Osteoblast (primary cell): Measurements from ENCODE around the gene SMS. TPM values are rescaled to one million over a fixed set of nuclear protein-coding genes. Genes with fewer than 3 reads are reported as not detected.
A peak's percentile ranks its signal among the peaks of the same experiment; 100 is the strongest.

Experiments used
- DNase-seq: peaks from one replicate; pipeline ENCODE4 v3.0.0; 2011; ENCODE audit warnings: low spot score, mixed read lengths; ENCODE audit not compliant: insufficient read length; ENCODE audit errors: missing footprints
- H2AFZ ChIP-seq: 2 replicates; pipeline ENCODE4 v1.6.0; 2011; ENCODE audit warnings: mild to moderate bottlenecking, low read length
- H3K27ac ChIP-seq: 2 replicates; pipeline ENCODE4 v1.5.1; 2011; ENCODE audit warnings: mild to moderate bottlenecking, low read depth, low read length, moderate library complexity
- H3K27me3 ChIP-seq: 2 replicates; pipeline ENCODE4 v1.6.0; 2012; ENCODE audit warnings: mild to moderate bottlenecking, control low read depth, inconsistent platforms, low read length, moderate library complexity; ENCODE audit not compliant: insufficient read depth
- H3K36me3 ChIP-seq: 2 replicates; pipeline ENCODE4 v1.5.1; 2011; ENCODE audit warnings: mild to moderate bottlenecking, low read length, control low read depth, moderate library complexity; ENCODE audit not compliant: insufficient read depth
- H3K4me1 ChIP-seq: 2 replicates; pipeline ENCODE4 v1.5.1; 2011; ENCODE audit warnings: mild to moderate bottlenecking, low read length, control low read depth, moderate library complexity; ENCODE audit not compliant: insufficient read depth
- H3K4me2 ChIP-seq: 2 replicates; pipeline ENCODE4 v1.6.0; 2011; ENCODE audit warnings: mild to moderate bottlenecking, low read length; ENCODE audit not compliant: insufficient read depth
- H3K4me3 ChIP-seq: fragments of 200-600 bp; sonication (generic); 3 replicates; pipeline ENCODE4 v1.5.1; 2012; ENCODE audit warnings: mild to moderate bottlenecking, low read length, inconsistent platforms; ENCODE audit not compliant: insufficient read depth
- H3K79me2 ChIP-seq: 2 replicates; pipeline ENCODE4 v1.6.0; 2012; ENCODE audit warnings: mild to moderate bottlenecking, low read length, control low read depth, inconsistent platforms; ENCODE audit not compliant: insufficient read depth
- H3K9me3 ChIP-seq: 2 replicates; pipeline ENCODE4 v1.5.1; 2011; ENCODE audit warnings: low read depth, low read length, control low read depth
- H4K20me1 ChIP-seq: 2 replicates; pipeline ENCODE4 v1.6.0; 2012; ENCODE audit warnings: mild to moderate bottlenecking, low read length, control low read depth; ENCODE audit not compliant: insufficient read depth
- total RNA-seq: library from RNA; depleted of rRNA; stranded (reverse); fragments of >200 nt; gene quantifications from 2 replicates; pipeline ENCODE4 v1.2.3, GENCODE V29; 2012
- TF ChIP-seq, protein P1 (sequence below): IDR thresholded peaks from 2 replicates; pipeline ENCODE4 v1.5.1; 2011; ENCODE audit warnings: mild to moderate bottlenecking, low read depth, low read length, moderate library complexity; ENCODE audit errors: extremely low read depth

SMS gene
- total RNA-seq, 1 donor: 76.0 TPM

DNA sequence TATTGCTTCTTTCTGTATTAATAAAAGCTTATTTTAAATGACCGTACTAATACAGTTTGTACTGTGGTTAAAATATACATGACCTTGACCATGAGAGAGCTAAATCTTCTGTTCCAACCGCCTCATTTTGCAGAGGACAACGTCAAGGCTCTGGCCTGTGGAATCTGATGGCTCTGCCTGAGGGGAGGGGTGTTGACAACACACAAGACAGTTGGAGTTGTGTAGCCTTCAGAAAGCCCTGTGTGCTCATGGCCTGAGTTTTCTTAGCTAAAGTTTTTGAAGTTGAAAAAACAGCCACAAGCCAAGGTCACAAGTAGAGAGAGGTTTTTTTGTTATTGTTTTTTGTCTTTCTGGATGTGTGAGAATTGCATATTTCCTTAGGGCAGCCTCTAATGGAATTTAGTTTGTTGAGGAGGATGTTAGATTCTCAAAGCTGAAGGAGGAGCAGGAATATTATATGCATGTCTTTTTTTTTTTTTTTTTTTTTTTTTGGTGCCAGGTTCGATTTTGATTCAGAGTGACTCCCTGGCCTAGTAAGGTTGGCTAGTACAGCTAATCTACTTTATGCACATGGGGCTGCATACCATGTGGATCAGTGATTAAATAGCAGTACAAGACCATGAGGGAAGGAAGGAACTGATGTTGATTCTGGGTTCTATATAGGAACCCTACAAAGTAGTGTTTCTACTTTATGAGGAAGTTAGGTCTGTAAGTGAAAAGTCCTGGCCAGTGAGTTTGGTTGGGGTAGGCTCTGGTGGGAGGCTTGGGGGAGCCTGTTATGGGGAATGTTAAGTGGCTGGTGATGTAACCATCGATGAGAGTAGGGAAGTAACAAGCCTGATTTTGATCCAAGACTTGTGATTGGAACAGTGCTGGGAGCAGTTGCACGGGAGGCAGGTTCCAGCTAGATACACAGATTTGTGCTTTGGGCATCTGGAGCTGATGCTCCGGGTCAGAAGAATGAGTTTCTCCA lies 20.3 kb downstream of the SMS start:
- Histone ChIP-seq H3K27ac (no peak overlapping the region), H3K9me3 (no peaks in the 10 kb centered on the region), H3K27me3 (no peaks in the 10 kb centered on the region), H3K4me1 (peaks cover 22% of the 10 kb centered on the region), H2AFZ (no peak overlapping the region), H4K20me1 (peaks cover 11% of the 10 kb centered on the region), H3K4me2 (no peak overlapping the region), H3K36me3 (no peaks in the 10 kb centered on the region), H3K4me3 (no peak overlapping the region), H3K79me2 (peaks cover 94% of the 10 kb centered on the region)
- DNase-seq: no peak
- TF ChIP-seq, protein P1, sequence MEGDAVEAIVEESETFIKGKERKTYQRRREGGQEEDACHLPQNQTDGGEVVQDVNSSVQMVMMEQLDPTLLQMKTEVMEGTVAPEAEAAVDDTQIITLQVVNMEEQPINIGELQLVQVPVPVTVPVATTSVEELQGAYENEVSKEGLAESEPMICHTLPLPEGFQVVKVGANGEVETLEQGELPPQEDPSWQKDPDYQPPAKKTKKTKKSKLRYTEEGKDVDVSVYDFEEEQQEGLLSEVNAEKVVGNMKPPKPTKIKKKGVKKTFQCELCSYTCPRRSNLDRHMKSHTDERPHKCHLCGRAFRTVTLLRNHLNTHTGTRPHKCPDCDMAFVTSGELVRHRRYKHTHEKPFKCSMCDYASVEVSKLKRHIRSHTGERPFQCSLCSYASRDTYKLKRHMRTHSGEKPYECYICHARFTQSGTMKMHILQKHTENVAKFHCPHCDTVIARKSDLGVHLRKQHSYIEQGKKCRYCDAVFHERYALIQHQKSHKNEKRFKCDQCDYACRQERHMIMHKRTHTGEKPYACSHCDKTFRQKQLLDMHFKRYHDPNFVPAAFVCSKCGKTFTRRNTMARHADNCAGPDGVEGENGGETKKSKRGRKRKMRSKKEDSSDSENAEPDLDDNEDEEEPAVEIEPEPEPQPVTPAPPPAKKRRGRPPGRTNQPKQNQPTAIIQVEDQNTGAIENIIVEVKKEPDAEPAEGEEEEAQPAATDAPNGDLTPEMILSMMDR: no peak

DNA sequence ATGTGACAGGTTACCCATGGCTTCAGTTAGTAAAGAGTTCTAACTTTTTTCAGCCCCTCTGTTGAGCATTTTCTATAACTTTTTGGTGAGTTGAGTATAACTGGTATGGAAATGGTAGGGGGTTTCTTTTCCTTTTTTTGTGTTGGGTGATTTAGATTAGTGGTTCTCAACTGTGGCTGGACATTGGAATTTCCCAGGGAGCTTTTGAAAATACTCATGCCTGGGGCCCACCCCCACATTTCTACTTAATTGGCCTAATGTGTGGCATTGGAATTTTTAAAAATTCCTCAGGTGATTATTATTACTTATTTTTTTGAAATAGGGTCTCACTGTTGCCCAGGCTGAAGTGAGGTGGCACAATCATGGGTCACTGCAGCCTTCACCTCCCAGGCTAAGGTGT lies 21.9 kb downstream of the SMS start:
- H3K4me1 ChIP-seq: peaks cover 22% of the 10 kb centered on the region
- no peak overlapping the region for H3K4me2 ChIP-seq
- H3K9me3 ChIP-seq: no peaks in the 10 kb centered on the region
- no peak for DNase-seq
- TF ChIP-seq, protein P1: no peak
- no peaks in the 10 kb centered on the region for H3K27me3 ChIP-seq
- H3K27ac ChIP-seq: no peak overlapping the region
- peaks cover 1% of the 10 kb centered on the region for H3K36me3 ChIP-seq
- no peak overlapping the region for H2AFZ ChIP-seq
- H4K20me1 ChIP-seq: peaks cover 8% of the 10 kb centered on the region
- peaks cover 95% of the 10 kb centered on the region for H3K79me2 ChIP-seq
- H3K4me3 ChIP-seq: no peak overlapping the region

DNA sequence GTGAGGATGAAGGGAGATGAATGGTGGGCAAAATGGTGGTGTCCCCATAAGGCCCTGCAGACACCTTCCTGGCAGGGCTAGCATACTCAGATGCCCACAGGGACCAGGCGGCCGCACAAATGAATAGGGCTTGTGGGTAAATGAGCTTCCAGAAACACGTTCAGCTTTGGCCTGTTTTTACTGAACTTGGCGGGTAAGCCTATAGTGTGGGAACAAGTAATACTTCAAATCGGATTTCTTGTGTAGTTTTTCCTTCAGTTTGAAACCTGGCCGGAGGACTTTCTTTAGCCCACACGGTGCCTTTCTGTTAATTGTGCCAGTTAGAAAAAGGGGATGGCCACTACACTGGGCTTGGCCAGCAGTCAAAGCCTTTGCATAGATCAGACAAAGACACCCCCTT lies 22.8 kb downstream of the SMS start:
- TF ChIP-seq, protein P1: no peak
- H2AFZ ChIP-seq: no peak overlapping the region
- peaks cover 95% of the 10 kb centered on the region for H3K79me2 ChIP-seq
- no peaks in the 10 kb centered on the region for H3K9me3 ChIP-seq
- no peak overlapping the region for H3K4me3 ChIP-seq
- H3K27ac ChIP-seq: peak overlapping the region; percentile 53
- H4K20me1 ChIP-seq: peaks cover 8% of the 10 kb centered on the region
- H3K4me2 ChIP-seq: peak overlapping the region; percentile 44
- no peaks in the 10 kb centered on the region for H3K27me3 ChIP-seq
- H3K36me3 ChIP-seq: peaks cover 10% of the 10 kb centered on the region
- no peak for DNase-seq
- peaks cover 22% of the 10 kb centered on the region for H3K4me1 ChIP-seq

DNA sequence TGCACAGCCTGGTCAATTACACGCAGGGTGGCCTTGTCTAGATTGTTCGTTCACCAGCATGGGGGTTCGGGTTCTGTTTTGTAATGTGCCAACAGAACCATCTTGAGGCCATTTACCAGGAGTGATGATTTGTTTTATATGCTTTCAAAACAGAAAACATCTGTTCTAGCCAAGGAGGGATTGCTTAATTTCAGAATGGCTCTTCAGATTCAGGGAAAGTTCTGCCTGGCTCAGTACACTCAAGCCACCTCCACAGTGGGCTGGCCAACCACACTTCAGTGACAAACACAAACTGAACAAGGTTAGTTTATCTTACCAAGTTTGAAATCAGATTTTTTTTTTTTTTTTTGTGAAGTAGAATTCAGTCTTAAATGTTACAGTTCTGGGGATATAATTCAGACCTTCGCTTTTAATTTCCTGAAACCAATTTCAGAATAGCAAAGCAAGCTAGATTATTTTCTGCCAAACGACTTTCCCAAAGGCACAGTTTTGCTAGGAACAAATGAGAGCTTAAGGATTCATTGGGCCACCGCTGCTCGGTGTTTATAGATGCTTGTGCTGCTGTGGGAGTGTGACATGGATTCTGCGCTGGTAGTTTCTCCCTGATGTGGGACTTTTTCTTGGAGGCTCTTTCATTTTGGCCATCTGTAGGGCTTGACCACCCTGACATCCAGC lies 23.4 kb downstream of the SMS start:
- TF ChIP-seq, protein P1: no peak
- DNase-seq: peak; percentile 58
- no peaks in the 10 kb centered on the region for H3K27me3 ChIP-seq
- H3K9me3 ChIP-seq: no peaks in the 10 kb centered on the region
- no peak overlapping the region for H3K4me3 ChIP-seq
- peak overlapping the region; percentile 53 for H3K27ac ChIP-seq
- peak overlapping the region; percentile 44 for H3K4me2 ChIP-seq
- H3K36me3 ChIP-seq: peaks cover 16% of the 10 kb centered on the region
- no peak overlapping the region for H2AFZ ChIP-seq
- peaks cover 94% of the 10 kb centered on the region for H3K79me2 ChIP-seq
- peaks cover 22% of the 10 kb centered on the region for H3K4me1 ChIP-seq
- H4K20me1 ChIP-seq: peaks cover 8% of the 10 kb centered on the region
